GM21423 (cell line): ENCODE results near the gene CAPRIN1.
"Not testable (repeated sequence)": the region's sequence is repeated elsewhere in the genome, so short reads cannot be mapped to it uniquely, and the experiment has no call there.

Experiments
- ATAC-seq: cut with Tn5 transposase; IDR thresholded peaks from one replicate; pipeline ENCODE4 v1.9.1; 2021; ENCODE audit warnings: mild to moderate bottlenecking, moderate library complexity; ENCODE audit not compliant: unreplicated experiment

Gene CAPRIN1

DNA sequence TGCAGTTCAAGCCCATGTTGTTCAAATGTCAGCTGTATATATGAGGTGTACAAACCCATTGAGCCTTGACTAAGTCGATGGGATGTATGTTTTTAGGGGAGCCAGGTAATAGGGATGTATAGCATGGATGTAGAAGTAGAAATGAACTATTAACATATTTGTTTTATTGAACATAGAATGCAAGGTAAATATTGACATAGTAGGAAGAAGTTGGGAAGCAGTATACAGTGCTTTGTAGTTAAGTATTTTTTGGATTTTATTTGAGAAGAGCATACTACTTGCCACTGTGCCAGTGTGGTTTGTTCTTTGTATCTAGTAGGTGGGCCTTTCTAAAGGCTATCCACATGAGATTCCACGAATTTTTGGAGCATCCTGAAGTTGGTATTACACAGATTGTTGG is 33.1 kb downstream of the CAPRIN1 start:
- ATAC-seq: no peak

DNA sequence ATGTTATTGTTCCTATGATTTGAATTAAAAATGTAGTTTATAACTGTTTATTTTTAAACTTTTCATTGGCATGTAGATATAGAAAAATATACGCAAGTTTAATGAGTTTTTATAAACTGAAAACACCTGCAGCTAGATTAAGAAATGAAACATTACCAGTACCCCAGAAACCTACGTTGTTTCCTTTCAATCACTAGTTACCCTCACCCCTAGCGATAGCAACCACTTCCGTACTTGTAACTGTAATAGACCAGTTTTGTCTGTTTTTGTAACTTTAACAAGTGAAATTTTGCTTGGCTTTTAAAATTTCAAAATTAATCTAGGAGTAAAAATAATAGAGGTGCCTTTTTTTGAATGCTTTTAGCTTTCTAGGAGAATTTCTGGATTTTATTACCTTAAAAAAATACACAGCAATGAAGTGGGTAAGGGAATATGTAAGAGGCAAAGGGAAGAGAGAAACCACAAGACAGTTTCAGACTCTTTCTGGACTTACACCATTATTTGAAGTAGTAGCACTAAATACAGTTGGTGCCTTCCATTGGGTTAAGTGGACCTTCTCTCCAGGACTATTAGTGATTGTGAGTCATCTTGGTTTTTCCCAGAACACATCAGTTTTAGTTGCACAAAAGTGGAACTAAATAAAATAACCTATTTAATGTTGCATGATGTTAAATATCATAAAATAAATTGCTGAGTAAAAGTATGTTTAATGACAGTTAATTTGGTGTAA is 35.2 kb downstream of the CAPRIN1 start:
- peak; percentile 65 for ATAC-seq

DNA sequence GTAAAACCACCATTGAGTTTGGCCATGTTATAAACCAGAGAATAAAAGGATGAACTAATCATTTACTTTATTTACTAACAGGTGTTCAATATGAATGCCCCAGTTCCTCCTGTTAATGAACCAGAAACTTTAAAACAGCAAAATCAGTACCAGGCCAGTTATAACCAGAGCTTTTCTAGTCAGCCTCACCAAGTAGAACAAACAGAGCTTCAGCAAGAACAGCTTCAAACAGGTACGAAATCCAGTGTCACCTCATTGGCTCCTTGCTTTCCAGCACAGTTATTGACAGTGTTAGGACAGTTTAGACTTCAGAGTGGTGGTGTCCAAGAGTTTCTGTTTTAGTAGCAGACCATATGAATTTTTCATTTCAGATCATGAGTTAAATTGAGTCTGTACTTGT is 40.3 kb downstream of the CAPRIN1 start:
- no peak for ATAC-seq

DNA sequence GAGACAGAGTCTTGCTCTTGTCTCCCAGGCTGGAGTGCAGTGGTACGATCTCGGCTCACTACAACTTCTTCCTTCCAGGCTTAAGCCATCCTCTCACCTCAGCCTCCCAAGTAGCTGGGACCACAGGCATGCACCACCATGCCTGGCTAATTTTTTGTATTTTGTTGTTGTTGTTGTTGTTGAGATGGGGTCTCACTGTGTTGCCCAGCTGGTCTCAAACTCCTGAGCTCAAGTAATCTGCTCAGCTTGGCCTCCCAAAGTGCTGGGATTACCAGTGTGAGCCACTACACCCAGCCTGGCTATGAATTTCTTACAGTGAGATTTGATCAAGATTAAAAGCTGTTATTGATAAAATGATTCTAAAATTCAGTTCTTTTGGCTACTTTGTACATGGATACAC is 43.4 kb downstream of the CAPRIN1 start:
- ATAC-seq: not testable (repeated sequence)

DNA sequence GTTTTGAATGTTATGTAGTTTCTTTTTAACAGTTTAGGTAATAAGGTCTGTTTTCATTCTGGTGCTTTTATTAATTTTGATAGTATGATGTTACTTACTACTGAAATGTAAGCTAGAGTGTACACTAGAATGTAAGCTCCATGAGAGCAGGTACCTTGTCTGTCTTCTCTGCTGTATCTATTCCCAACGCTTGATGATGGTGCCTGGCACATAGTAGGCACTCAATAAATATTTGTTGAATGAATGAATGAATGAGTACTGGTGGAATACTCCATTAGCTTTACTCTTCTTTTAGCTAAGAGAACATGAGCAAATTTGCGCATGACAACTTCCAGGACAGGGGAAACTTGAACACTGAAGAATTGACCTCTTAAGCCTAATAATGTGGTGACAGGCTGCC is 47.3 kb downstream of the CAPRIN1 start:
- no peak for ATAC-seq

DNA sequence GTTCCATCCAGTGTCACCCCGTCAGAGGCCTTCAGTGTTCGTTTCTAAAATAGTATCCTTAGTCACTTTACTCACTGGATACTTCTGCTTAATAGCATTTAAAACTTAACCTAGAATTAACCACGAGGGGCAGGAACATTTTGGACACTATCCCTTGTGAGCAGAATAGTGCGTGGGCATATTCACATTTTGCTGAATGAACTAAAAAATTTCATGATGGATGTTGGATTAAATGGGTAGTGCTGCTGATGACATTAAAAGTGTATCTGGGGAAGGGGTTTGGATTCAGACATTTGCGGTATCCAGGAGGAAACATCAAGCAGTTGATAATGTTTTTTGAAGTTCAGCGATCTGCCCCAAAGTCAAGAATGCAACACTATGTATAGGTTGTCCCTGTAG is 53.1 kb downstream of the CAPRIN1 start:
- ATAC-seq: no peak

DNA sequence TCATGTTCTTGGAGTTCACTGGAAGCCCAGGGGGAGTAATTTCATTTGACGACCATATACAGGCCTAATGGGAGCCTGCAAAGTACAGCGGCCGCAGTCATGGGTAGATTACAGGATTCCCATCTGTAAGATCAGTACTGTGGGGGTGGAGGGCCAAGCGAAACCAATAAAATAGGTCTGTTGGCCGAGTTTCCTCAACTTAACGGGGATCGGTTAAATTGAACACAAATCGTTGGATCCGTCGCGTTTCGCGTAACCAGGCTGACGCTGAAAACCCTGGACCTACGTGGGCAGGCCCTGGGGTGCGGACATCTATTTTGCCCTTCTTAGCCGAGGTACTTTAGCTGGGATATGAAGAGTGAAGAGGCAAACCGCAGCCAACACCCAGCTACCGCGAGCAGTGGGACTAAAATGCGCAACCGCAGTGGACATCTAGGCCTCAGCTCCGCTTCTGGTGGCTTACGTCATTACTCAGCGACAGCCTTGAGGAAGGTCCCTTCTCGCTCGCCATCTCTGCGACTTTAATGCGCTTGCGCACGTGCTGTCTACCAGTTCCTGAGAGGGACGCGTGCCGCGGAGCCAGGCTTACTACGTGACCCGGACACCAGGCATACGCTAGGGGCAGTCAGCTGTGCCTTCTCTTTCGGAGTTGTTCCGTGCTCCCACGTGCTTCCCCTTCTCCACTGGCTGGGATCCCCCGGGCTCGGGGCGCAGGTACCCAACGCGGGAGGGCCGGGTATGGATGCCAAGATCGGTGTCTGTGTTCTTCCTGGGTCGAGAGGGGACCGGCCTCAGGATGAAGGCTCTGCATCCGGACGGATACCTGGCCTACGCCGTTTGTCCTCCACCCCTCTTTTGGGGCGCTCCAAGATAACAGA is 53.8 kb downstream of the CAPRIN1 start, which contains the start of gene NAT10:
TSS of gene NAT10 (plus strand) at position 551 of the 878 bp plus-strand sequence. CDS start 2,597 bp downstream, outside the sequence.
- peak; percentile 91 for ATAC-seq

DNA sequence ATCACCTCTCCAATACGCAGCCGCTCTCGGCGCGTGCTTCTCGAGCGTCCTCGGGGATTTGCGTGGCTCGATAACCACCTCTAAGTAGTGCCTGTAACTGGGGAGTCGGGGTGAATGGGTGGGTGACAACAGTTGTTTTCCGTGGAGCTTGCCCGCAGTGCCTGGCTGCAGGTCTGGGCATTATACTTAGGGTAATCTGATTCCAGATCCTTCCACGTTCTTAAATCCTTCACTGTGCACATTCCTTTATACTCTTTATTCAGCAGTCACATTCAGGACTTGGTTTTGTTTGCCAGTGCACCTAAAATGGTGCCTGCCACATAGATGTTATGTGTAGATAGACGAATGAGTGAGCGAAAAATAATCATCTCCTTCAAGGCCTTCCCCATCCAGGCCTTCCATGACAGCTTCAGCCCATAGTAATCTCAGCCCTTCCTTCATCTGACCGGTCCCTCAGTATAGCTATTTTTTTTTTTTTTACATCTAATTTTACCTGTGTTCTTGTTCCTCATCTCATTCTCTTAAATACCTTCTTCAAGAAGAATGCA is 54.5 kb downstream of the CAPRIN1 start:
- no peak for ATAC-seq

DNA sequence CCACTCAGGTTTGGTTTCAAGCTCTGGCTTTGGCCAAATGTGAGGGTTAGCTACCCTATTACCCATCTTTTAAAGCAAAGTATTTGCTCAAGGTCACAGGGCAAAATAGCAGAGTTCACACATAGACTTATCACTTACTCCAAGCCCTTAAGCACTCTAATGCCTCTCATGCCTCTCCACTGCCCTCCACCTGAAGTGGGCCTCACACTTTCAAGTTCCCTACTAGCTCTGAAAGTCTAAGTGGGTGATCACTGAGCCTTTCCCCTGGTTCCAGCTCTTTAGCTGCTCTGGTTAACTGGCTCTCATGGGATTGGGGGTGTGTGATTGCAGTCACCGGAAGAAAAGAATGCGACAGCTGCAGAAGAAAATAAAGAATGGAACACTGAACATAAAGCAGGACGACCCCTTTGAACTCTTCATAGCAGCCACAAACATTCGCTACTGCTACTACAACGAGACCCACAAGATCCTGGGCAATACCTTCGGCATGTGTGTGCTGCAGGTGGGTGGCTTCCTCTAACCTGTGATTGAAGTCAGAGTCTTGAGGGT is 60.3 kb downstream of the CAPRIN1 start:
- ATAC-seq: no peak

DNA sequence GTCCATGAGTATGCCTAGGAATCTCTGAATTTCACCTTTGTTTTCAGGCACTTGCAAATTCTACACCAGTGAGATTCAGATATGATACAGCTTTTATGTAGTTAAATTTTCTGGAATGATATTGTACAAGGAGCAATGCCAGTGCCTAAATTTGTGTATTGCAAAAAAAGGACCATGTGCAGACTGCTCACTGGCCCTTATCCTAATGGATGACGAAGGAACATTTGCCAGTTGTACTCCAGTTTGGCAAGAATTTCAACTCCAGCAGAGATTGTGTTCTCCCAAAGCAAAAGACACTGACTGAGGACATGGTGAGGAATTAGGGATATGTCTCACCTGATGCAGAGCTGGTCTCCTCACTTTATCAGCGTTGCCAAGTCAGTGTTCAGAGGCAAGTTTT is 62.5 kb downstream of the CAPRIN1 start:
- no peak for ATAC-seq

DNA sequence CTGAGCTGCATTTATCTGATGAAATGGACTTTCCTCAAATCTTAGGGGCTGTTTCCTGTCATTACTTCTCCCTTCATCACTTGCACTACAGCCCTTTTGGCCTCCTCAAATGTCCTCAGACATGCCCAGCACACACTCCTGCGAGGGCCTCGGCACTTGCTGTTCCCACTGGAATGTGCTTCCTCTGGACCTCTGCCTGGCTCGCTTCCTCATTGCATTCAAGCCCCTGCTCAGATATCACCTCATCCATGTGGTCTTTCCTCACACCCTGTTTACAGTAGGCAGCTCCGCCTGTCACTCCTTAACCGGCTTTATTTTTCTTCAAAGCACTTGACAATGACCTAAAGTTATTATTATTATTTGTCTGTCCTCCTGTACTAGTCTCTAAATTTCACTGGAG is 62.9 kb downstream of the CAPRIN1 start:
- ATAC-seq: no peak

DNA sequence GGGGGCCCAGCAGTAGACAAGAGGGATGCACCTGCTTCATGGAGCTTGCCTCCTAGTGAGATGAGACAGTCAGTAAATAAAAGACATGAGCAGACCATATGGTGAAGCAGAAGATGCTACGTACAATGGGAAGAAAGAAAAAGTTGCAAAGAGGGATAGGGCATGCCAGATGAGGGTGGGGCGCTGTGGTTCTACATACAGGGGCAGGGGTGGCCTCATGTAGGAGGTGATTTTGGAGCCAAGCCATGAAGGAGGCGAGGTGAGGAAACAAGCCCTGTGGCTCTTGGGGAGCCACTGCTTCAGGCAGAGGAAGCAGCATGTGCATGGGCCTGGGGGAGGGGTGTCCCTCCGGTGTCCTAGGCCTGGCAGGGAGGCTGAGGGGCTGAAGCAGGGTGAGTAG is 69.1 kb downstream of the CAPRIN1 start:
- no peak for ATAC-seq

DNA sequence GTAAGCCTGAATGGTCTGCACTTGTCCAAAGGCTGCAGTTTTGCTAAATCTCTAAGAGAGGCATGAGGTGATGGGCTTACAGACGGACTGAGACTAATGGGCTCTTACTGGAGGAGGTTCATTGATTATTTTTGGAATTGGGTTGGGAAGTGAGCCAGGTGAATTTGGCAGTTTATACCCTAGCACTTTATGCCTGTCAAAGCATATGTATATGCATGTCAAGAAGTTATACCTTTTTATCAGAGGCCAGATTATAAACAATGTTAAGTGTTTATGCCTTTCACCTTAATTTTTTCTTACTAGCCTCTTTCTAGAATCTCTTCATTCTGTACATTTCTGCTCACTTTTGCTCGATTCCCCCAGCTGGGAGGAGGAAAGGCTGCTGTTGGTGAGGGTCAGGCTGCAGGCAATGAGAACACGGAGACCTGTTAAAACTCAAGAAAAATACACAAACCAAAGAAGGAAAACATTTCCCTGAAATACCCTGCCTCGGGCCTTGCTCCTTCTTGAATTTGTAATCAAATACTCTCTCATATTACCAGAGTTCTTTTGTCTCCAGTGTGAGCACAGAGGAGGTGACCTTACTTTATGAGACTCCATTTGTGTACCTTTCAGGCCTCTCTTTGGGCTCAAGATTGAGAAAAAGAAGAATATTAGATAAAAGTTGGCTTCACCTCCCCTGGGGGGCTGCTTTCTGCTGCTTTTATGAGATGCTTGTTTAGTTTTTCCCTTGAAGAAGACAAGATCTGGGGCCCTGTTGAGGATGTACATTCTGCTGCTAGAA is 73.5 kb downstream of the CAPRIN1 start:
- no peak for ATAC-seq

DNA sequence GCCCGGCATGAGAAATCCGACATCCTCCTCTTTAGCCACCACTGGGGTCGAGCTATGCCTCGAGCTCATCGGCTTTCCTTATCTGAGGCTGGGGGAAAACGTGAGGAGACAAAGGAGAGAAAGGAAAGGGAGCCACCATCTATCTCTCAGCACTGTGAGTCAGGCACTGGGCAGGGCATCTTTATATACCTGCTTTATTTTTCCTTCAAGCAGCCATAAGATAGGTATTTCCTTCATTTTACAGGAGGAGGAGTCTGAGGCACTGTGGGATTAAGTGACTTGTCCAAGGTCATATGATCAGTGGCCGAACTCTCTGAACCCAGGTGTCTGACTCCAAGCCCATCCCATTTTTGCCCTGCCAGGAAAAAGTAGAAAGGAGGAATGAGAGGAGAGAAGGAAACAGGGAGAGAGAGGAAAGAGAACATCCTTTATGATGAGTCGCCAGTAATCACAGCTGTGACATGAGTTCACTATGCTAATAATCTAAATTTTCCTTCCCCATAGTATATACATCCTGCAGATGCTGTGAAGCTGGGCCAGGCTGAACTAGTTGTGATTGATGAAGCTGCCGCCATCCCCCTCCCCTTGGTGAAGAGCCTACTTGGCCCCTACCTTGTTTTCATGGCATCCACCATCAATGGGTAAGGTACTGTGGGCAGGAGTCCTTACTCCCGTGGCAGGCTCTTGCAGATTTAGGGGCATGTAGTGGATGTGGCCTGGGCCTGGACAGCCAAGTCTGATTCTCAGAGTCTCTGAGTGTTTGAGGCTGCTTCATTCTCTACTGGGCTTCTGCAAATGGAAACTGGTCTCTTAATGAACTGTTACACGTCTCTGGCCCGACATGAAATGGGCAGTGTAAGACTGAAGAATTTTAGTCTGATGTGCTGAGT is 75.7 kb downstream of the CAPRIN1 start:
- no peak for ATAC-seq

DNA sequence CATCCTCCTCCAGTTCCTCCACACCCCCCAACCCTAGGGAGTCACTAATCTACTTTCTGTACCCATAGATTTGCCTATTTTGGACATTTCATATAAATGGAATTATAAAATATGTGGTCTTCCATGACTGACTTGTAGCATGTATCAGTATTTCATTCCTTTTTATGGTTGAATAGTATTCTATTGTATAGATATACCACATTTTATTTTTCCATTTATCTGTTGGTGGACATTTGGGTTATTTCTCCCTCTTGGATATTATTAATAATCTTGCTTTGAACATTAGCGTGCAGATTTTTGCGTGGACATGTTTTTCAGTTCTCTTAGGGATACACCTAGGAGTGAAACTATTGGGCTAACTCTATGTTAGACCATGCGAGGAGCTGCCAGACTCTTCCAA is 77.3 kb downstream of the CAPRIN1 start:
- no peak for ATAC-seq

DNA sequence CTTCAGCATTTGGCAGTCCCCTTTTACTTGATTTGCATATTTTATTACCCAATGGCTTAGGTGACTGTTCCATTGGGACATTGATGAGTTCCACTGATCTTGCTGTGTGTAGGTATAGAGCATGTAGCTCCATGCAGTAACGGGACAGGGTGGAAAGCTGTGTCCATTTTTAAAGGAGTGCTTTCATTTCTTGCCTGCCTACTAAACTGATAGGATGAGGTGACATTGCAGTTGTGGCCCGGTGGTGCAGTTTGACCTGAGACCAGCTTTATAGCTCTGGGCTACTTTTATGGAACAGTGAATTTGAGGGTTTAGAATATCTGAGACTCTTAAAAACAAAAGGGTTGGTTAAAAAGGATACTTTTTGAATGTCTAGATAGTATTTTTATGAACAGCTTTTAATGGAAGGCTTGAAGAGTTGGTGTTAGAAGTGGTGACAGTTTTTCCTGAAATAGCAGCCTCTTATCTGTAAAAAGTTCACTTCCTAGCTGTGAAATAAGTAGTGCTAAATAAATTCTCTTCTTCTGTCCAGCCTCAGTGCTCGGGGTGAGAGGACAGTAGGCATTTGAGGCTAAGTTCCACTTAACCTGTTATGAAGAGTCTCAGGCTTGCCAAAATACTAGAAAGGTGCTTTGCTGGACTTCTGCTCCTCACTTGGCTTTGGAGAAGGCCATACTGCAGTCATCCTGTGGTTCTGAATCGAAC is 80.9 kb downstream of the CAPRIN1 start:
- ATAC-seq: no peak

DNA sequence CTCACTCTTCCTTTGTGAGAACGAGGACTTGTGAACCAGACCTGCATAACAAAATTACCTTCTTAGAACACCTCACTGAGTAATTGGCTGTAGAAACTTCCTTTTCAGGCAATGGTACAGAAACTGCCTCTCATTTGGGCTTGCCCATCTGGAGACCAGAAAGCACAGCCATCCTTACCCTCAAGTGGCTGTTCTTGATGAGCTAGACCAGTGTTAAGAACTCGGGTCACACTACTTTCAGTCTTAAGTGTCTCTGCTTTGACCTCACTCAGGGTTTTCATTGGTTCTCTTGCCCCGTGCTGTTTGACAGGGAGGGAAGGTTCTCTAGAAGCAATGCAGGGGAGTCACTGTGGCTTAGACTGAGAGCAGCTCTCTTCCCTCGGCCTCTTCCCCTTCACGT is 83.2 kb downstream of the CAPRIN1 start:
- ATAC-seq: no peak

DNA sequence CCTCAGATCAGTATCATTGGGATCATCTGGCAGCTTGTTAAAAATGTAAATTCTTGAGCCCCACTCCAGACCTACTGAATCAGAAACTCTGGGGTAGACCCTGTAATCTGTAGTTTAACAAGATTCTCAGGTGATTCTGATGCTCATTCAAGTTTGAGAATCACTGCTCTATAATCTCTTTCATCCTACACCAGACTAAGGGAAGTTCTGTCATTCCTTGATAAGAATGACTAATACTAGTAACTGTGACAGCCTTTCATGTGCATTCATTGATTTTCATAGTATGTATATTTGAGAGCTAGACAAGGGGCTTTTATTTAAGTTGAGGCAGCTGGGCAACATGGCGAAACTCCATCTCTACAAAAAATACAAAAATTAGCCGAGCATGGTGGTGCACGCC is 83.9 kb downstream of the CAPRIN1 start:
- ATAC-seq: no peak

DNA sequence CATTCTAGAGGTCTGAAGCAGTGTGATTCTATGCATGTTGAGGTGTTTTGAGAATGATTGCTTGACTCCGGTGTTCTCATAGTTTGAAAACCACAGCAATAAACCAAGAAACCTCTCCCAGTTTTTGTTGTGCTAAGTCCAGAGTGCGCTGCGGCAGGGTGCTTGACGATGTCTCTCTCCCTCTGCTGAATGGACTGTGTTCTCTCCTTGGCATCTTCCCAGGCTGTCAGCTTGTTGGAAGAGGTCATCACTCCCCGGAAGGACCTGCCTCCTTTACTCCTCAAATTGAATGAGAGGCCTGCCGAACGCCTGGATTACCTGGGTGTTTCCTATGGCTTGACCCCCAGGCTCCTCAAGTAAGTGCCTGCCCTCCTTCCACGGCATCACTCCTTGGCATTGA is 84.9 kb downstream of the CAPRIN1 start:
- ATAC-seq: no peak
